ENCODE results near the gene TBX1. TPM values are rescaled to one million over a fixed set of nuclear protein-coding genes. Genes with fewer than 3 reads are reported as not detected.

Gene TBX1
- polyA plus RNA-seq, 3 donors: not detected

DNA sequence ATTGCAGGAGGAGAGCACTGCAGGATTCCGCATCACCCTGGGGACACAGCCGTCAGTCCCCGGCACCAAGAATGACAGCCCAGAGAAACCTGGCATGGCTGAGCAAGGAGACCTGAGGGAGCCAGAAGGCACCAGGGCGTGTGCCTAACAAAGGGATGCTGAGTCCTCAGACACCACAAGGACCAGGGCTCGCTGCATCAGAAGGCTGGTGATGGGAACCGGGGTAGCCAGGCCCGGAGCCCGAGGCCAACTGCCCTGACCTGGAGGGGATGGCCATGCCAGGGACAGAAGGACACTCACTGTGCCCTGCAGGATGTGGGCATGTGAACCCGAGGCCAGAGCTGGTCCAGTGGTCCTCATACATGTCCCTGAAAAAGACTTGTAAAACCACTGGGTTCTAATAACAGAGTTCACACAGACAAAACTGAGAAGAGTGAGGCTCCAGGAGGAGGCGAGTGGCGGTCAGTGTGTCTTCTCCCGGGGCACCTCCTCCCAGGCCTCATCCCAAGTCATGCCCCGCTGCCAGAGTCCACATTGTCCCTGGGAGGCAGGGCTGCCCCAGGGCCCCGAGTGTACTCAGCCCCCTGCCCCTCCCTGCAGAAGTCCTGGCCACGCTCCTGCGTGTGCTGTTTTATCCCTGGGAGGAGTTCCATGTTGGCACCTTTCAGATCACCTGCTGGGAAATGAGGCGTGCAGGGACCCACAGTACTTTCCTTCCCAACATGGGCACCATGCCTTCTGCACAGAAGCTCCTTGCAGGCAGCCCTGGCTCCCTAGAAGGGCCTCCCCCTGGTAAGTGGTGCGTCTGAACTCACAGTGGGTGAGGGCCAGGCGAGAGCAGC is 42.5 kb downstream of the TBX1 start:
- Histone ChIP-seq H3K36me3 (replicated peaks in 1 of 2; ENCODE audit: control insufficient read depth in 1 of 2, insufficient read depth in 2 of 2, low read length in 2 of 2) (no peaks in the 10 kb centered on the region), H3K4me3 (replicated peaks in 1 of 3; ENCODE audit: low read depth in 2 of 3, low read length in 3 of 3) (no peak overlapping the region), H2AFZ (ENCODE audit: insufficient read depth, low read depth, low read length, poor library complexity, severe bottlenecking) (no peak overlapping the region), H3K9ac (ENCODE audit: insufficient read depth, low read length, poor library complexity, severe bottlenecking) (no peak overlapping the region), H4K20me1 (ENCODE audit: insufficient read depth, low read length) (no peaks in the 10 kb centered on the region), H3K27ac (ENCODE audit: low read depth in 1 of 2, low read length in 2 of 2) (no peak overlapping the region), H3K9me3 (replicated peaks in 1 of 2; ENCODE audit: control insufficient read depth in 1 of 2, insufficient read depth in 1 of 2, low read length in 2 of 2) (no peaks in the 10 kb centered on the region), H3K4me2 (replicated peaks; ENCODE audit: extremely low read depth, low read length, poor library complexity, severe bottlenecking) (no peak overlapping the region), H3K27me3 (ENCODE audit: control insufficient read depth in 2 of 2, insufficient read depth in 2 of 2, low read length in 2 of 2) (no peaks in the 10 kb centered on the region), H3K79me2 (ENCODE audit: insufficient read depth, low read length) (no peaks in the 10 kb centered on the region), H3K4me1 (ENCODE audit: control insufficient read depth in 1 of 2, insufficient read depth in 2 of 2, low read length in 2 of 2) (no peaks in the 10 kb centered on the region)
- intact Hi-C loops (cut with micrococcal nuclease): no loop called here
- H3K27ac Mint-ChIP-seq: no peak overlapping the region
- H3K4me1 Mint-ChIP-seq: no peaks in the 10 kb centered on the region
- H3K36me3 Mint-ChIP-seq: no peaks in the 10 kb centered on the region
- WGBS (ENCODE audit: insufficient coverage): 97% methylated on average over 18 of the region's 19 CpGs
- DNase-seq: no peak
- no peak overlapping the region for H3K4me3 Mint-ChIP-seq
- H3K9me3 Mint-ChIP-seq: peaks cover 0 to 2% (median 0%) of the 10 kb centered on the region in 7 donors
- TF ChIP-seq, protein P1, sequence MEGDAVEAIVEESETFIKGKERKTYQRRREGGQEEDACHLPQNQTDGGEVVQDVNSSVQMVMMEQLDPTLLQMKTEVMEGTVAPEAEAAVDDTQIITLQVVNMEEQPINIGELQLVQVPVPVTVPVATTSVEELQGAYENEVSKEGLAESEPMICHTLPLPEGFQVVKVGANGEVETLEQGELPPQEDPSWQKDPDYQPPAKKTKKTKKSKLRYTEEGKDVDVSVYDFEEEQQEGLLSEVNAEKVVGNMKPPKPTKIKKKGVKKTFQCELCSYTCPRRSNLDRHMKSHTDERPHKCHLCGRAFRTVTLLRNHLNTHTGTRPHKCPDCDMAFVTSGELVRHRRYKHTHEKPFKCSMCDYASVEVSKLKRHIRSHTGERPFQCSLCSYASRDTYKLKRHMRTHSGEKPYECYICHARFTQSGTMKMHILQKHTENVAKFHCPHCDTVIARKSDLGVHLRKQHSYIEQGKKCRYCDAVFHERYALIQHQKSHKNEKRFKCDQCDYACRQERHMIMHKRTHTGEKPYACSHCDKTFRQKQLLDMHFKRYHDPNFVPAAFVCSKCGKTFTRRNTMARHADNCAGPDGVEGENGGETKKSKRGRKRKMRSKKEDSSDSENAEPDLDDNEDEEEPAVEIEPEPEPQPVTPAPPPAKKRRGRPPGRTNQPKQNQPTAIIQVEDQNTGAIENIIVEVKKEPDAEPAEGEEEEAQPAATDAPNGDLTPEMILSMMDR (IDR thresholded peaks at IDR 0.05): no peak
- peaks cover 0 to 2% (median 2%) of the 10 kb centered on the region in 3 donors for H3K27me3 Mint-ChIP-seq (ENCODE audit: low read depth in 3 of 3)

DNA sequence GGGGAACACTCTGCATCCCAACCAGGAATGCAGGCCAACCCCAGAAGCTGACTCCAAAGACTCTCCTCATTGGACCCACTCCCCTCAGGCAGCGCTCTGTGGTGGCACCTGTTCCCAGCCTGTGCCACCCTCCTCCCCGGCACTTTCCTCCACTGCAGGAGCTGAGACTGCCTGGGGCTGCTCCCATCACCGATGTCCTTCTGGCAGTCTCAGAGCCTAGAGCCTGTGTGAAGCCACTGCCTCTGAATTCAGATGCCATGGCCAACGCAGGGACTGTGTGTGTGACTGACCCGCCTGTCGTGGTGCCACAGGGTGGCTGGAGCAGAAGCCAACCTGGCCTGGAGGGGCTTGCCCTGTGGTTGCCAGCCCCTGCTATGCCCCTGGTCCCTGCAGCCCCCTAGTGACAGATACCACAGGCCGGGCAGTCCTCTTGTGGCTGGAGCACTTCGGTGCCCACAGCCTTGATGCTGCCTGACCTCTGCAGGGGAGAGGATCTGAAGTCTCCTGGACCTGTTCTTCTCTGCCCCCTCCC is 43.2 kb downstream of the TBX1 start:
- intact Hi-C loops (cut with micrococcal nuclease): no loop called here
- H3K36me3 Mint-ChIP-seq: no peaks in the 10 kb centered on the region
- Histone ChIP-seq H3K27ac (ENCODE audit: low read depth in 1 of 2, low read length in 2 of 2) (no peak overlapping the region), H3K4me1 (ENCODE audit: control insufficient read depth in 1 of 2, insufficient read depth in 2 of 2, low read length in 2 of 2) (no peaks in the 10 kb centered on the region), H2AFZ (ENCODE audit: insufficient read depth, low read depth, low read length, poor library complexity, severe bottlenecking) (no peak overlapping the region), H3K4me3 (replicated peaks in 1 of 3; ENCODE audit: low read depth in 2 of 3, low read length in 3 of 3) (no peak overlapping the region), H3K4me2 (replicated peaks; ENCODE audit: extremely low read depth, low read length, poor library complexity, severe bottlenecking) (no peak overlapping the region), H3K9me3 (replicated peaks in 1 of 2; ENCODE audit: control insufficient read depth in 1 of 2, insufficient read depth in 1 of 2, low read length in 2 of 2) (no peaks in the 10 kb centered on the region), H3K27me3 (ENCODE audit: control insufficient read depth in 2 of 2, insufficient read depth in 2 of 2, low read length in 2 of 2) (no peaks in the 10 kb centered on the region), H4K20me1 (ENCODE audit: insufficient read depth, low read length) (no peaks in the 10 kb centered on the region), H3K36me3 (replicated peaks in 1 of 2; ENCODE audit: control insufficient read depth in 1 of 2, insufficient read depth in 2 of 2, low read length in 2 of 2) (no peaks in the 10 kb centered on the region), H3K79me2 (ENCODE audit: insufficient read depth, low read length) (no peaks in the 10 kb centered on the region), H3K9ac (ENCODE audit: insufficient read depth, low read length, poor library complexity, severe bottlenecking) (no peak overlapping the region)
- H3K4me3 Mint-ChIP-seq: no peak overlapping the region
- H3K27me3 Mint-ChIP-seq (ENCODE audit: low read depth in 3 of 3): peaks cover 0 to 2% (median 2%) of the 10 kb centered on the region in 3 donors
- TF ChIP-seq, protein P1 (IDR thresholded peaks at IDR 0.05): no peak
- H3K27ac Mint-ChIP-seq: no peak overlapping the region
- no peaks in the 10 kb centered on the region for H3K4me1 Mint-ChIP-seq
- 97% methylated on average over 8 of the region's 8 CpGs for WGBS (ENCODE audit: insufficient coverage)
- H3K9me3 Mint-ChIP-seq: peaks cover 0 to 2% (median 0%) of the 10 kb centered on the region in 7 donors
- no peak for DNase-seq

Data from CD14-positive monocyte (primary cell).